Measurements from ENCODE around the gene NLRC3. TPM values are rescaled to one million over a fixed set of nuclear protein-coding genes. Genes with fewer than 3 reads are reported as not detected.

NLRC3 gene
- total and polyA plus RNA-seq, 10 donors, result 8.6 to 34.0 (median 25.3) TPM

DNA sequence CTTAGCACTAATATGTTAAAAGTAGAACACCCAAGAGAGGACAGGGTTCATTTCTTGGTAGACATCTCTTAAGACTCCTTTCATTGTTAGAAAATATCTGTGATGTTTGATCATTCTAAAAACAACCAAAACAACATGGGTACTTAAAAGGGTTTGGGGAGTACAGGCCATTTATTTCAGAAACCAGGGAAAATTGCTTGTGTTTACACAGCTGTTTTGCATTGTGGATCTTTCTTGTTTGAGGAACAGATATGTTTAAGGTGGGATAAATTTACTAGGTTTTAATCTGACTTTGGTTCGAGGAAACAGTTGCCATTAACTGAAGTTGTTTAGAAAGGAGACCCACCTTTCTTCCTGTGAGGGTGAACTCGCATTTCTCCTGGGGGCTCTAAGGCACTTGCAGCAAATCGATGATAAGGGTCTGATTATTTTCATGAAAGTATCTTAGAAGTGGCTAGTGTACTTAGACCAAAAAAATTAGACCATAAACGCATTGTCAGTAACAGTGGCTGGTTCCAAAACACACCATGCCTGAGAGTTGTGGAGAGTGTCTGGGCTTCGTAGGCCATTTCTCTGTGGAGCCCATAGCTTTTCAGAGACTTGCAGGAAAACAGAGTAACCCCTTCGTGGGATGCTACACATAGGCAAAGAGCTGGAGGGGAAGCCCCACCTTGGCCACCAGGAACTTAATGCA lies 58.8 kb downstream of the NLRC3 start:
- H3K4me3 ChIP-seq, result no peak overlapping the region
- no peaks in the 10 kb centered on the region for H3K9me3 ChIP-seq
- H3K27me3 ChIP-seq (replicated peaks in 1 of 7), result no peaks in the 10 kb centered on the region
- intact Hi-C loops (cut with DNase I; ENCODE audit: low total_unique reads), result no loop called here
- 89 to 95% (median 92%) methylated on average over 6 of the region's 6 CpGs for WGBS, 5 donors
- TF ChIP-seq, protein P1, sequence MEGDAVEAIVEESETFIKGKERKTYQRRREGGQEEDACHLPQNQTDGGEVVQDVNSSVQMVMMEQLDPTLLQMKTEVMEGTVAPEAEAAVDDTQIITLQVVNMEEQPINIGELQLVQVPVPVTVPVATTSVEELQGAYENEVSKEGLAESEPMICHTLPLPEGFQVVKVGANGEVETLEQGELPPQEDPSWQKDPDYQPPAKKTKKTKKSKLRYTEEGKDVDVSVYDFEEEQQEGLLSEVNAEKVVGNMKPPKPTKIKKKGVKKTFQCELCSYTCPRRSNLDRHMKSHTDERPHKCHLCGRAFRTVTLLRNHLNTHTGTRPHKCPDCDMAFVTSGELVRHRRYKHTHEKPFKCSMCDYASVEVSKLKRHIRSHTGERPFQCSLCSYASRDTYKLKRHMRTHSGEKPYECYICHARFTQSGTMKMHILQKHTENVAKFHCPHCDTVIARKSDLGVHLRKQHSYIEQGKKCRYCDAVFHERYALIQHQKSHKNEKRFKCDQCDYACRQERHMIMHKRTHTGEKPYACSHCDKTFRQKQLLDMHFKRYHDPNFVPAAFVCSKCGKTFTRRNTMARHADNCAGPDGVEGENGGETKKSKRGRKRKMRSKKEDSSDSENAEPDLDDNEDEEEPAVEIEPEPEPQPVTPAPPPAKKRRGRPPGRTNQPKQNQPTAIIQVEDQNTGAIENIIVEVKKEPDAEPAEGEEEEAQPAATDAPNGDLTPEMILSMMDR (IDR thresholded peaks at IDR 0.05 in 8 of 11, conservative IDR thresholded peaks at IDR 0.05 in 3 of 11), result no peak
- TF ChIP-seq POLR2AphosphoS5 (IDR thresholded peaks at IDR 0.05) (no peak), POLR2A (IDR thresholded peaks at IDR 0.05) (no peak)
- H3K36me3 ChIP-seq, result peaks cover 0 to 96% (median 57%) of the 10 kb centered on the region in 6 donors
- H3K27ac ChIP-seq, result no peak overlapping the region
- no peak for DNase-seq
- H3K4me1 ChIP-seq, result no peaks in the 10 kb centered on the region

DNA sequence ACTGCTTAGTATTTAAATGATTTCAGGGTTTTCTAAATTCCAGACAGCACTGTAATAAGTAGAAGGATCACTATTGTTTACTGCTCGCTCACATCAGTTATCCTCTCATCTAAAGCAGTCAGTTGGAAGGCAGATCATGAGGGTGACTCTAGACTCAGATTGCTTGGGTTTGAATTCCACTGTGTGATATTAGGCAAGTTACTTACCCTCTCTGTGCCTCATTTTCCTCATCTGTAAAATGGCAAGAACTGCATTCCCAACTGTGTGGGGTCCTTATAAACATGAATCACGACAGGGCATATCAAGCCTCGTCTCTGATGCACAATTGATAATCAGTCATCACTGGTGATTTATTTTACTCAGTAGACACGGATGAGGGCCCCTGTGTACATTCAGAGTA lies 61.3 kb downstream of the NLRC3 start:
- intact Hi-C loops (cut with DNase I; ENCODE audit: low total_unique reads), result no loop called here
- H3K4me3 ChIP-seq, result no peak overlapping the region
- H3K4me1 ChIP-seq, result peaks cover 0 to 2% (median 0%) of the 10 kb centered on the region in 6 donors
- no peak overlapping the region for H3K27ac ChIP-seq
- H3K27me3 ChIP-seq (replicated peaks in 1 of 7), result no peaks in the 10 kb centered on the region
- WGBS, 5 donors, result 93 to 95% (median 95%) methylated on average over 4 of the region's 4 CpGs
- H3K9me3 ChIP-seq, result no peaks in the 10 kb centered on the region
- DNase-seq, result no peak
- peaks cover 0 to 100% (median 70%) of the 10 kb centered on the region in 6 donors for H3K36me3 ChIP-seq
- TF ChIP-seq, protein P1 (IDR thresholded peaks at IDR 0.05 in 8 of 11, conservative IDR thresholded peaks at IDR 0.05 in 3 of 11), result no peak
- no peak for TF ChIP-seq POLR2A (IDR thresholded peaks at IDR 0.05)
- TF ChIP-seq POLR2AphosphoS5 (IDR thresholded peaks at IDR 0.05), result no peak

- no peak for TF ChIP-seq POLR2A (IDR thresholded peaks at IDR 0.05)
- TF ChIP-seq POLR2AphosphoS5 (IDR thresholded peaks at IDR 0.05), result no peak
- TF ChIP-seq, protein P1 (IDR thresholded peaks at IDR 0.05 in 8 of 11, conservative IDR thresholded peaks at IDR 0.05 in 3 of 11), result no peak
- Histone ChIP-seq H3K4me3 (no peak overlapping the region), H3K36me3 (peaks cover 0 to 100% (median 66%) of the 10 kb centered on the region in 6 donors), H3K4me1 (peaks cover 0 to 10% (median 0%) of the 10 kb centered on the region in 6 donors), H3K27me3 (replicated peaks in 1 of 7) (no peaks in the 10 kb centered on the region), H3K9me3 (no peaks in the 10 kb centered on the region), H3K27ac (no peak overlapping the region)
- WGBS, 5 donors, result 90 to 100% (median 95%) methylated on average over 4 of the region's 4 CpGs
- no peak for DNase-seq
- intact Hi-C loops (cut with DNase I; ENCODE audit: low total_unique reads), result no loop called here
These were observed 62.6 kb downstream of the NLRC3 start for GRCh38 chr16:3514621-3515020.

DNA sequence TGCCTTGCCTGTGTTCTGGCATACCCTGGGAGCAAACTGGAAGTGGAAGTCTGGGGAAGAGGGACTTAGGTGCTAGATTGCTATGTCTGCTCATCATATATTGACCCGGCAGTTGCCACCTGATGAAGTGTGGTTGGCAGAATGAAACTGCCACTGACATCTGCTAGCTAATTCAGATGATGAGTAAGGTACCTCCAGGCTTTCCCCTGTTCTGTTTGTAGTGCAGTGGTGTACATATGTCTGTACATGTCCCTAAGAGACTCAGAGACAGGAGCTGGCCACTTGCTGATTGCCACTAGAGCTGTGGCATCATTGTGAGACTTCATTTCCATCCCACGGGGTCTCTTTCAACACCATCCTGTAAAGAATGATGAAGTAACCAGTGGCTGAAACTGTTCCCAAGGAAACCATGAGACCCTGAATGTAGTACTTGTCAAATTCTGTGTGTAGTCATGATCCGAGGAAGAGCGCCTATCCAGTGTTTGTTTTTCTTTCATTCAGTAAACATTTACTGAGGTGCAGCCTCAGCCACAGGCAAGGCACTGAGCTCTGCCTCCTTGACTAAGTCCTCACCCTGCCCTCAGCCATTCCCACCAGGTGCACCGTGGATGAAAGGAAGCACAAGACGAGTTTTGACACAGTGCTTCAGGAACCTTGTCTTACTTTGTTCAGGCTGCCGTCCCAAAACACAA lies 63.2 kb downstream of the NLRC3 start:
- DNase-seq, result no peak
- Histone ChIP-seq H3K9me3 (no peaks in the 10 kb centered on the region), H3K4me3 (no peak overlapping the region), H3K27me3 (replicated peaks in 1 of 7) (no peaks in the 10 kb centered on the region), H3K4me1 (peaks cover 0 to 16% (median 2%) of the 10 kb centered on the region in 6 donors), H3K27ac (no peak overlapping the region), H3K36me3 (peaks cover 0 to 100% (median 61%) of the 10 kb centered on the region in 6 donors)
- TF ChIP-seq POLR2A (IDR thresholded peaks at IDR 0.05) (no peak), POLR2AphosphoS5 (IDR thresholded peaks at IDR 0.05) (no peak)
- TF ChIP-seq, protein P1 (IDR thresholded peaks at IDR 0.05 in 8 of 11, conservative IDR thresholded peaks at IDR 0.05 in 3 of 11), result no peak
- intact Hi-C loops (cut with DNase I; ENCODE audit: low total_unique reads), result no loop called here
- WGBS, 5 donors, result 85 to 93% (median 88%) methylated on average over 7 of the region's 7 CpGs
